Activated CD4-positive, alpha-beta memory T cell treated with anti-CD3 and anti-CD28 coated beads for 36 hours (primary cell): ENCODE data around the gene TSC22D4. TPM values are rescaled to one million over a fixed set of nuclear protein-coding genes. Genes with fewer than 3 reads are reported as not detected.
"Not testable (repeated sequence)": the region's sequence is repeated elsewhere in the genome, so short reads cannot be mapped to it uniquely, and the experiment has no call there.

Experiments
- CTCF ChIA-PET: fragments of 350-600 bp; sonication (Branson Sonifier 250); formaldehyde crosslinking; loops from one replicate; lab custom pipeline; 2021; ENCODE audit warnings: antibody characterized with exemption, inconsistent platforms; lab: Charles Lee
- POLR2A ChIA-PET: fragments of 350-600 bp; sonication (Branson Sonifier 250); formaldehyde crosslinking; loops from one replicate; lab custom pipeline; 2021; ENCODE audit warnings: antibody characterized with exemption; lab: Charles Lee
- DNase-seq: peaks from one replicate; pipeline ENCODE4 v3.0.0-alpha.2; 2020
- H3K27ac Mint-ChIP-seq: one replicate; pipeline ENCODE4 v1.8.0; 2021; ENCODE audit warnings: mixed read lengths
- H3K27me3 Mint-ChIP-seq: one replicate; pipeline ENCODE4 v1.8.0; 2021; ENCODE audit warnings: mixed read lengths
- H3K36me3 Mint-ChIP-seq: one replicate; pipeline ENCODE4 v1.8.0; 2021; ENCODE audit warnings: mixed read lengths
- H3K4me1 Mint-ChIP-seq: one replicate; pipeline ENCODE4 v1.8.0; 2021; ENCODE audit warnings: low read depth, mixed read lengths
- H3K4me3 Mint-ChIP-seq: one replicate; pipeline ENCODE4 v1.8.0; 2021; ENCODE audit warnings: mild to moderate bottlenecking, mixed read lengths
- H3K9me3 Mint-ChIP-seq: one replicate; pipeline ENCODE4 v1.8.0; 2021; ENCODE audit warnings: mixed read lengths
- intact Hi-C: fragments of 100-400 bp; cut with micrococcal nuclease; formaldehyde crosslinking; loops from one replicate; pipeline ENCODE4 v1.15.1; 2023
- total RNA-seq, 2 experiments: library from RNA; stranded (reverse); gene quantifications; one replicate each; pipeline ENCODE4 v1.2.3, GENCODE V29; 2021

Gene TSC22D4
- 10 to 100 TPM; 87.8 to 89.5 TPM for total RNA-seq

GRCh38 chr7:100478958-100479660, at the start of gene TSC22D4:
TSC22D4 (minus strand) TSS chr7:100479214; CDS start chr7:100478038, 1,176 bp downstream.
- peak; percentile 95 for DNase-seq
- no peaks in the 10 kb centered on the region for H3K9me3 Mint-ChIP-seq
- no peaks in the 10 kb centered on the region for H3K27me3 Mint-ChIP-seq

GRCh38 chr7:100528108-100528866, 49.3 kb upstream of the TSC22D4 start:
- intact Hi-C loops, H3K27ac Mint-ChIP-seq, H3K36me3 Mint-ChIP-seq, H3K4me3 Mint-ChIP-seq, H3K9me3 Mint-ChIP-seq, H3K27me3 Mint-ChIP-seq, DNase-seq: not testable (repeated sequence)
- POLR2A ChIA-PET = interaction anchor here (1.0 to 1.2 kb wide), 3 partner anchors 14 to 57 kb away, joined by 3 to 5 read pairs (median 3); partner anchors contain the start of genes FBXO24 and LRCH4
- H3K4me1 Mint-ChIP-seq = peaks cover 13% of the 10 kb centered on the region
- CTCF ChIA-PET = interaction anchor here (0.6 to 1.4 kb wide), 8 partner anchors 10 to 72 kb away, joined by 3 to 6 read pairs (median 4); partner anchors contain the start of gene AGFG2

More at GRCh38 chr7:100478958-100479660, at the start of gene TSC22D4:
- CTCF ChIA-PET = interaction anchor here (0.7 to 9.7 kb wide), 7 partner anchors 10 to 373 kb away, joined by 3 to 104 read pairs (median 7); partner anchors contain the start of genes MEPCE and SLC12A9
- POLR2A ChIA-PET = interaction anchor here (0.5 to 2.8 kb wide), 6 partner anchors 42 to 227 kb away, joined by 3 to 15 read pairs (median 4); partner anchors contain the start of genes FBXO24, LRCH4 and POP7
- Mint-ChIP-seq H3K27ac (peak within 1 kb of the TSS; percentile 95), H3K4me3 (peak within 1 kb of the TSS; percentile 95), H3K36me3 (peaks cover 23% of the 10 kb centered on the region), H3K4me1 (peaks cover 40% of the 10 kb centered on the region)
- intact Hi-C loops = loop anchor here (1.0 to 10.0 kb wide), 7 partner anchors 43 to 376 kb away; partner anchors contain the start of genes AGFG2, FBXO24, GNB2 and LRCH4

- H3K27ac Mint-ChIP-seq, H3K27me3 Mint-ChIP-seq, POLR2A ChIA-PET, H3K9me3 Mint-ChIP-seq, CTCF ChIA-PET, H3K36me3 Mint-ChIP-seq, DNase-seq, H3K4me3 Mint-ChIP-seq, intact Hi-C loops: not testable (repeated sequence)
- peaks cover 12% of the 10 kb centered on the region for H3K4me1 Mint-ChIP-seq
Measured at GRCh38 chr7:100523192-100523591, 44.2 kb upstream of the TSC22D4 start.

- POLR2A ChIA-PET, intact Hi-C loops, H3K27ac Mint-ChIP-seq, H3K36me3 Mint-ChIP-seq, DNase-seq, H3K4me3 Mint-ChIP-seq, H3K9me3 Mint-ChIP-seq, H3K4me1 Mint-ChIP-seq, H3K27me3 Mint-ChIP-seq: not testable (repeated sequence)
- CTCF ChIA-PET = interaction anchor here (0.7 kb wide), 1 partner anchor 431 kb away, joined by 3 read pairs; no protein-coding TSS in a partner anchor
Measured at GRCh38 chr7:100521909-100522593, 43.0 kb upstream of the TSC22D4 start.

GRCh38 chr7:100521076-100521475, 42.1 kb upstream of the TSC22D4 start:
- DNase-seq = no peak
- ChIA-PET POLR2A (interaction anchor here (0.6 to 0.7 kb wide), 2 partner anchors 42 to 107 kb away, joined by 3 read pairs; no protein-coding TSS in a partner anchor), CTCF (no interaction called here)
- no peaks in the 10 kb centered on the region for H3K9me3 Mint-ChIP-seq
- H3K36me3 Mint-ChIP-seq = no peaks in the 10 kb centered on the region
- no peak overlapping the region for H3K4me3 Mint-ChIP-seq
- peaks cover 11% of the 10 kb centered on the region for H3K4me1 Mint-ChIP-seq
- intact Hi-C loops = no loop called here
- H3K27me3 Mint-ChIP-seq = no peaks in the 10 kb centered on the region
- no peak overlapping the region for H3K27ac Mint-ChIP-seq

GRCh38 chr7:100520138-100520537, 41.1 kb upstream of the TSC22D4 start:
- no peak for DNase-seq
- Mint-ChIP-seq H3K4me3 (no peak overlapping the region), H3K4me1 (peaks cover 18% of the 10 kb centered on the region), H3K27ac (no peak overlapping the region), H3K9me3 (no peaks in the 10 kb centered on the region), H3K36me3 (no peaks in the 10 kb centered on the region), H3K27me3 (no peaks in the 10 kb centered on the region)
- intact Hi-C loops = no loop called here
- ChIA-PET CTCF (interaction anchor here (0.6 to 1.0 kb wide), 3 partner anchors 37 to 42 kb away, joined by 3 to 5 read pairs (median 4); no protein-coding TSS in a partner anchor), POLR2A (no interaction called here)

- CTCF ChIA-PET = interaction anchor here (0.6 to 1.0 kb wide), 2 partner anchors 37 to 42 kb away, joined by 3 to 5 read pairs; no protein-coding TSS in a partner anchor
- DNase-seq = no peak
- no peaks in the 10 kb centered on the region for H3K36me3 Mint-ChIP-seq
- POLR2A ChIA-PET = no interaction called here
- no peaks in the 10 kb centered on the region for H3K27me3 Mint-ChIP-seq
- intact Hi-C loops = no loop called here
- no peak overlapping the region for H3K27ac Mint-ChIP-seq
- H3K4me1 Mint-ChIP-seq = peaks cover 21% of the 10 kb centered on the region
- no peak overlapping the region for H3K4me3 Mint-ChIP-seq
- H3K9me3 Mint-ChIP-seq = no peaks in the 10 kb centered on the region
Measured at GRCh38 chr7:100519580-100519979, 40.6 kb upstream of the TSC22D4 start.

GRCh38 chr7:100517305-100517704, 38.3 kb upstream of the TSC22D4 start:
- H3K4me3 Mint-ChIP-seq = no peak overlapping the region
- ChIA-PET CTCF (interaction anchor here (0.9 to 1.9 kb wide), 3 partner anchors 25 to 52 kb away, joined by 3 to 9 read pairs (median 3); no protein-coding TSS in a partner anchor), POLR2A (no interaction called here)
- DNase-seq = no peak
- H3K4me1 Mint-ChIP-seq = peaks cover 21% of the 10 kb centered on the region
- no peaks in the 10 kb centered on the region for H3K36me3 Mint-ChIP-seq
- H3K27ac Mint-ChIP-seq = no peak overlapping the region
- no peaks in the 10 kb centered on the region for H3K9me3 Mint-ChIP-seq
- no peaks in the 10 kb centered on the region for H3K27me3 Mint-ChIP-seq
- intact Hi-C loops = no loop called here

- H3K36me3 Mint-ChIP-seq = no peaks in the 10 kb centered on the region
- peak; percentile 38 for DNase-seq
- peaks cover 21% of the 10 kb centered on the region for H3K4me1 Mint-ChIP-seq
- peak overlapping the region; percentile 21 for H3K27ac Mint-ChIP-seq
- CTCF ChIA-PET = interaction anchor here (1.0 to 1.9 kb wide), 4 partner anchors 11 to 65 kb away, joined by 4 to 9 read pairs (median 6); no protein-coding TSS in a partner anchor
- no peaks in the 10 kb centered on the region for H3K9me3 Mint-ChIP-seq
- no peak overlapping the region for H3K4me3 Mint-ChIP-seq
- POLR2A ChIA-PET = no interaction called here
- no peaks in the 10 kb centered on the region for H3K27me3 Mint-ChIP-seq
- intact Hi-C loops = no loop called here
Measured at GRCh38 chr7:100516135-100516812, 37.3 kb upstream of the TSC22D4 start.

- POLR2A ChIA-PET = interaction anchor here (0.6 kb wide), 1 partner anchor 12 kb away, joined by 3 read pairs; no protein-coding TSS in a partner anchor
- intact Hi-C loops = no loop called here
- CTCF ChIA-PET = interaction anchor here (1.6 kb wide), 1 partner anchor 49 kb away, joined by 7 read pairs; no protein-coding TSS in a partner anchor
- Mint-ChIP-seq H3K4me3 (no peak overlapping the region), H3K27me3 (no peaks in the 10 kb centered on the region), H3K4me1 (peaks cover 21% of the 10 kb centered on the region), H3K27ac (no peak overlapping the region), H3K9me3 (no peaks in the 10 kb centered on the region), H3K36me3 (no peaks in the 10 kb centered on the region)
- DNase-seq = no peak
Measured at GRCh38 chr7:100515072-100515532, 36.1 kb upstream of the TSC22D4 start.
